ENCODE measurements around the gene KIF19.
A peak's percentile ranks its signal among the peaks of the same experiment; 100 is the strongest.

KIF19 gene

GRCh38 chr17:74325376-74325742, 667 bp upstream of the KIF19 start:
- no peak overlapping the region for H3K4me3 ChIP-seq (ENCODE audit: low read length in 2 of 2)
- no peaks in the 10 kb centered on the region for H3K36me3 ChIP-seq (ENCODE audit: control insufficient read depth in 2 of 2, insufficient read depth in 2 of 2, low read length in 2 of 2)
- no peaks in the 10 kb centered on the region for H3K9me3 ChIP-seq (ENCODE audit: control insufficient read depth in 2 of 2, low read length in 2 of 2)
- H3K27me3 ChIP-seq (ENCODE audit: control insufficient read depth in 2 of 2, insufficient read depth in 2 of 2, low read length in 2 of 2): peaks cover 6 to 8% of the 10 kb centered on the region in 2 donors
- H3K27ac ChIP-seq (ENCODE audit: low read depth in 2 of 2, low read length in 2 of 2): no peak overlapping the region
- H3K9ac ChIP-seq (ENCODE audit: low read depth in 1 of 2, low read length in 2 of 2): no peak overlapping the region
- peaks cover 4 to 5% of the 10 kb centered on the region in 2 donors for H3K4me1 ChIP-seq (ENCODE audit: control insufficient read depth in 2 of 2, insufficient read depth in 2 of 2, low read length in 2 of 2)

GRCh38 chr17:74326506-74326905, 480 bp downstream of the KIF19 start:
- H3K9ac ChIP-seq (ENCODE audit: low read depth in 1 of 2, low read length in 2 of 2): peak overlapping the region in 1 of 2 donors; percentile 18
- peak overlapping the region; percentile 52 to 60 for H3K4me3 ChIP-seq (ENCODE audit: low read length in 2 of 2)
- H3K9me3 ChIP-seq (ENCODE audit: control insufficient read depth in 2 of 2, low read length in 2 of 2): no peaks in the 10 kb centered on the region
- H3K4me1 ChIP-seq (ENCODE audit: control insufficient read depth in 2 of 2, insufficient read depth in 2 of 2, low read length in 2 of 2): peaks cover 4 to 5% of the 10 kb centered on the region in 2 donors
- H3K27ac ChIP-seq (ENCODE audit: low read depth in 2 of 2, low read length in 2 of 2): no peak overlapping the region
- no peaks in the 10 kb centered on the region for H3K36me3 ChIP-seq (ENCODE audit: control insufficient read depth in 2 of 2, insufficient read depth in 2 of 2, low read length in 2 of 2)
- H3K27me3 ChIP-seq (ENCODE audit: control insufficient read depth in 2 of 2, insufficient read depth in 2 of 2, low read length in 2 of 2): peaks cover 6 to 8% of the 10 kb centered on the region in 2 donors

- no peaks in the 10 kb centered on the region for H3K36me3 ChIP-seq (ENCODE audit: control insufficient read depth in 2 of 2, insufficient read depth in 2 of 2, low read length in 2 of 2)
- no peak overlapping the region for H3K27ac ChIP-seq (ENCODE audit: low read depth in 2 of 2, low read length in 2 of 2)
- peaks cover 4 to 5% of the 10 kb centered on the region in 2 donors for H3K4me1 ChIP-seq (ENCODE audit: control insufficient read depth in 2 of 2, insufficient read depth in 2 of 2, low read length in 2 of 2)
- no peak overlapping the region for H3K4me3 ChIP-seq (ENCODE audit: low read length in 2 of 2)
- peaks cover 6 to 8% of the 10 kb centered on the region in 2 donors for H3K27me3 ChIP-seq (ENCODE audit: control insufficient read depth in 2 of 2, insufficient read depth in 2 of 2, low read length in 2 of 2)
- H3K9me3 ChIP-seq (ENCODE audit: control insufficient read depth in 2 of 2, low read length in 2 of 2): no peaks in the 10 kb centered on the region
- no peak overlapping the region for H3K9ac ChIP-seq (ENCODE audit: low read depth in 1 of 2, low read length in 2 of 2)
Observed at GRCh38 chr17:74328487-74328886, 2.5 kb downstream of the KIF19 start.

- no peaks in the 10 kb centered on the region for H3K36me3 ChIP-seq (ENCODE audit: control insufficient read depth in 2 of 2, insufficient read depth in 2 of 2, low read length in 2 of 2)
- no peak overlapping the region for H3K4me3 ChIP-seq (ENCODE audit: low read length in 2 of 2)
- H3K4me1 ChIP-seq (ENCODE audit: control insufficient read depth in 2 of 2, insufficient read depth in 2 of 2, low read length in 2 of 2): peaks cover 4 to 5% of the 10 kb centered on the region in 2 donors
- no peaks in the 10 kb centered on the region for H3K9me3 ChIP-seq (ENCODE audit: control insufficient read depth in 2 of 2, low read length in 2 of 2)
- peaks cover 6 to 8% of the 10 kb centered on the region in 2 donors for H3K27me3 ChIP-seq (ENCODE audit: control insufficient read depth in 2 of 2, insufficient read depth in 2 of 2, low read length in 2 of 2)
- H3K27ac ChIP-seq (ENCODE audit: low read depth in 2 of 2, low read length in 2 of 2): no peak overlapping the region
- H3K9ac ChIP-seq (ENCODE audit: low read depth in 1 of 2, low read length in 2 of 2): no peak overlapping the region
Observed at GRCh38 chr17:74329378-74329777, 3.4 kb downstream of the KIF19 start.

GRCh38 chr17:74330446-74330845, 4.4 kb downstream of the KIF19 start:
- Histone ChIP-seq H3K9ac (ENCODE audit: low read depth in 1 of 2, low read length in 2 of 2) (no peak overlapping the region), H3K36me3 (ENCODE audit: control insufficient read depth in 2 of 2, insufficient read depth in 2 of 2, low read length in 2 of 2) (no peaks in the 10 kb centered on the region), H3K27me3 (ENCODE audit: control insufficient read depth in 2 of 2, insufficient read depth in 2 of 2, low read length in 2 of 2) (peaks cover 2 to 8% of the 10 kb centered on the region in 2 donors), H3K4me3 (ENCODE audit: low read length in 2 of 2) (no peak overlapping the region), H3K27ac (ENCODE audit: low read depth in 2 of 2, low read length in 2 of 2) (no peak overlapping the region), H3K9me3 (ENCODE audit: control insufficient read depth in 2 of 2, low read length in 2 of 2) (no peaks in the 10 kb centered on the region), H3K4me1 (ENCODE audit: control insufficient read depth in 2 of 2, insufficient read depth in 2 of 2, low read length in 2 of 2) (peaks cover 4 to 5% of the 10 kb centered on the region in 2 donors)

- Histone ChIP-seq H3K9me3 (ENCODE audit: control insufficient read depth in 2 of 2, low read length in 2 of 2) (no peaks in the 10 kb centered on the region), H3K4me3 (ENCODE audit: low read length in 2 of 2) (no peak overlapping the region), H3K36me3 (ENCODE audit: control insufficient read depth in 2 of 2, insufficient read depth in 2 of 2, low read length in 2 of 2) (no peaks in the 10 kb centered on the region), H3K27me3 (ENCODE audit: control insufficient read depth in 2 of 2, insufficient read depth in 2 of 2, low read length in 2 of 2) (peaks cover 2 to 3% of the 10 kb centered on the region in 2 donors), H3K4me1 (ENCODE audit: control insufficient read depth in 2 of 2, insufficient read depth in 2 of 2, low read length in 2 of 2) (no peaks in the 10 kb centered on the region), H3K9ac (ENCODE audit: low read depth in 1 of 2, low read length in 2 of 2) (peak overlapping the region in 1 of 2 donors; percentile 12), H3K27ac (ENCODE audit: low read depth in 2 of 2, low read length in 2 of 2) (peak overlapping the region; percentile 38 to 49)
Observed at GRCh38 chr17:74332017-74332650, 6.1 kb downstream of the KIF19 start.

- H3K27me3 ChIP-seq (ENCODE audit: control insufficient read depth in 2 of 2, insufficient read depth in 2 of 2, low read length in 2 of 2): peaks cover 2 to 3% of the 10 kb centered on the region in 2 donors
- peak overlapping the region in 1 of 2 donors; percentile 12 for H3K9ac ChIP-seq (ENCODE audit: low read depth in 1 of 2, low read length in 2 of 2)
- peaks cover 0 to 4% of the 10 kb centered on the region in 2 donors for H3K4me1 ChIP-seq (ENCODE audit: control insufficient read depth in 2 of 2, insufficient read depth in 2 of 2, low read length in 2 of 2)
- H3K27ac ChIP-seq (ENCODE audit: low read depth in 2 of 2, low read length in 2 of 2): peak overlapping the region; percentile 38 to 49
- no peak overlapping the region for H3K4me3 ChIP-seq (ENCODE audit: low read length in 2 of 2)
- H3K36me3 ChIP-seq (ENCODE audit: control insufficient read depth in 2 of 2, insufficient read depth in 2 of 2, low read length in 2 of 2): no peaks in the 10 kb centered on the region
- H3K9me3 ChIP-seq (ENCODE audit: control insufficient read depth in 2 of 2, low read length in 2 of 2): no peaks in the 10 kb centered on the region
Observed at GRCh38 chr17:74332763-74333283, 6.8 kb downstream of the KIF19 start.

- Histone ChIP-seq H3K9ac (ENCODE audit: low read depth in 1 of 2, low read length in 2 of 2) (no peak overlapping the region), H3K4me1 (ENCODE audit: control insufficient read depth in 2 of 2, insufficient read depth in 2 of 2, low read length in 2 of 2) (peaks cover 0 to 5% of the 10 kb centered on the region in 2 donors), H3K27me3 (ENCODE audit: control insufficient read depth in 2 of 2, insufficient read depth in 2 of 2, low read length in 2 of 2) (peaks cover 0 to 3% of the 10 kb centered on the region in 2 donors), H3K4me3 (ENCODE audit: low read length in 2 of 2) (no peak overlapping the region), H3K27ac (ENCODE audit: low read depth in 2 of 2, low read length in 2 of 2) (peak overlapping the region in 1 of 2 donors; percentile 3), H3K9me3 (ENCODE audit: control insufficient read depth in 2 of 2, low read length in 2 of 2) (no peaks in the 10 kb centered on the region), H3K36me3 (ENCODE audit: control insufficient read depth in 2 of 2, insufficient read depth in 2 of 2, low read length in 2 of 2) (no peaks in the 10 kb centered on the region)
Observed at GRCh38 chr17:74334393-74335039, 8.5 kb downstream of the KIF19 start.

- peaks cover 5 to 6% of the 10 kb centered on the region in 2 donors for H3K4me1 ChIP-seq (ENCODE audit: control insufficient read depth in 2 of 2, insufficient read depth in 2 of 2, low read length in 2 of 2)
- peaks cover 2 to 3% of the 10 kb centered on the region in 2 donors for H3K27me3 ChIP-seq (ENCODE audit: control insufficient read depth in 2 of 2, insufficient read depth in 2 of 2, low read length in 2 of 2)
- H3K4me3 ChIP-seq (ENCODE audit: low read length in 2 of 2): no peak overlapping the region
- no peaks in the 10 kb centered on the region for H3K36me3 ChIP-seq (ENCODE audit: control insufficient read depth in 2 of 2, insufficient read depth in 2 of 2, low read length in 2 of 2)
- H3K9me3 ChIP-seq (ENCODE audit: control insufficient read depth in 2 of 2, low read length in 2 of 2): no peaks in the 10 kb centered on the region
- no peak overlapping the region for H3K9ac ChIP-seq (ENCODE audit: low read depth in 1 of 2, low read length in 2 of 2)
- no peak overlapping the region for H3K27ac ChIP-seq (ENCODE audit: low read depth in 2 of 2, low read length in 2 of 2)
Observed at GRCh38 chr17:74335529-74336062, 9.6 kb downstream of the KIF19 start.

- no peak overlapping the region for H3K27ac ChIP-seq (ENCODE audit: low read depth in 2 of 2, low read length in 2 of 2)
- H3K9me3 ChIP-seq (ENCODE audit: control insufficient read depth in 2 of 2, low read length in 2 of 2): no peaks in the 10 kb centered on the region
- peaks cover 5 to 6% of the 10 kb centered on the region in 2 donors for H3K4me1 ChIP-seq (ENCODE audit: control insufficient read depth in 2 of 2, insufficient read depth in 2 of 2, low read length in 2 of 2)
Observed at GRCh38 chr17:74336307-74336706, 10.3 kb downstream of the KIF19 start.

More at GRCh38 chr17:74336307-74336706, 10.3 kb downstream of the KIF19 start:
- H3K27me3 ChIP-seq (ENCODE audit: control insufficient read depth in 2 of 2, insufficient read depth in 2 of 2, low read length in 2 of 2): peaks cover 2 to 3% of the 10 kb centered on the region in 2 donors
- H3K4me3 ChIP-seq (ENCODE audit: low read length in 2 of 2): no peak overlapping the region
- no peak overlapping the region for H3K9ac ChIP-seq (ENCODE audit: low read depth in 1 of 2, low read length in 2 of 2)
- H3K36me3 ChIP-seq (ENCODE audit: control insufficient read depth in 2 of 2, insufficient read depth in 2 of 2, low read length in 2 of 2): no peaks in the 10 kb centered on the region
